ENCODE data around the gene PHACTR3.

PHACTR3 gene

DNA sequence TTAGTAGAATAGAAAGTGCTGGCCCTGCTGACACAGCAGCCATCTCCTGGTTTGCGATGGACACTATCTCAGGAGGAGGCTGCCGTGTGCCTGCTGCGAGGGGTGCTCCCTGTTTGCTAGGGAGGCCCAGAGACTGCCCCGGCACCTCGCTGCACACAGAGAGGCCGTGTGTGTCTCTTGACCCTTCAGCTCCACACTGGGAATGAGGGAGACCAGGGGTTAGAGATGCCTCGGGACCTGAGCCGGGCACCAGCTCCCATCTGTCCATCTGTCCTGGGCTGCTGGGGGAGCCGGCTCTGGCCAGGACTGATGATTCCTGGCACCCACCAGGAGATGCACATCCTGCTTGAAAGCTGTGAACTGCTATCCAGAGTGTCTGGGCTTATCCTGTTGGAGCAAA, 18.2 kb downstream of the PHACTR3 start:
- no peak for DNase-seq

DNA sequence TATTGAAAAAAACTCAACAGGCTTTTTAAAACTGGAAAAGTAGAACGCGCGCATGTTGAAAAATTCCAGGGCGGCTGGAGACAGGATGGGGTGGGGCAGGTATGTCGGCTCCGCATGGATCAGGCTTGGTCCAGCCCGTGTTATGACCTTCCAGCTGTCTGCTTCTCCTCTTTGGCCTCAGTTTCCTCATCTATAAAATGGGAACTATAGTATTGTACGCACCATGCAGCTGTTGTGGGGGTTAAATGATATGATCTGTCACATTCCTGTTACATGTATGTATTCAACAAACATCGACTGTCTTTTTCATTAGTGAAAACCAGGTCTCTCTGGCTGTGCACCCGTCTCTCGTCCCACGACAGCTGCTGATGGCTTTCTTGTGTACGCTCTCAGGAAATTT, 18.8 kb downstream of the PHACTR3 start:
- no peak for DNase-seq

DNA sequence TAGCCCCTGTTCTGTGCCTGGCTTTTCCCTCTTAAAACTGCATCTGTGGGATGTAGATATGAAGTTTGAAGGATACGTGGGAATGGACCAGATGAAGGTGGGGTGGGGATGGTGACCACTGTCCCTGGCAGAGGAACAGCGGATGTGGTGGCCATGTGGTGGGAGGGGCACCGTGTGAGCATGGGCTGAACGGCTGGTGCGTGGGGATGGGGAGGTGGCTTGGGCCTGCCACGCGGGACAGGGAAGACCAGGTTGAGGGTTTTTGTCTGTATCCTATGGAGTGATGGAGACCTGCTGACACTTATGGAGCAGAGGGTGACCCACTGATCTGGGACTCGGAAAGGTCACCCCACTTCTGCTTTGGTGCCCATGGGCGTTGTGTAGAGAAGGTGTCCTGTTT, 19.2 kb downstream of the PHACTR3 start:
- no peak for DNase-seq

DNA sequence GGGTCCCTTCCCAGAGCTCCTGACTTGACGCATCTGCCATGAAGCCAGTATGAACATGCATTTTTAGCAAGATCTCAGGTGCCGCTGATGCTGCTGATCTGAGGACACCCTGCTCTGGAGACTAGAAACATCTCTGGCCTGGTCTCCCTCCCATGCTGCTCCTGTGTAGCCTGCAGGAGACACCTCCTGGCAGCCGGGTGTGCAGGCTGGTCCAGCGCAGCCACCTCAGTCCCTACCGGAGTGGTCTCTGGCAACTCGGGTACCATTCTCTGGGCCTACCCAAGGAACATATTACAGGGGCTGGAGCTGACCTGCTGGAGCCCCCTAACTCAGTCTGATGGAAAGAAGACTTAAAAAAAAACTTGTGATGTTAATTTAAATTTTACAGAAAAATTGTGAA, 20.1 kb downstream of the PHACTR3 start:
- no peak for DNase-seq

DNA sequence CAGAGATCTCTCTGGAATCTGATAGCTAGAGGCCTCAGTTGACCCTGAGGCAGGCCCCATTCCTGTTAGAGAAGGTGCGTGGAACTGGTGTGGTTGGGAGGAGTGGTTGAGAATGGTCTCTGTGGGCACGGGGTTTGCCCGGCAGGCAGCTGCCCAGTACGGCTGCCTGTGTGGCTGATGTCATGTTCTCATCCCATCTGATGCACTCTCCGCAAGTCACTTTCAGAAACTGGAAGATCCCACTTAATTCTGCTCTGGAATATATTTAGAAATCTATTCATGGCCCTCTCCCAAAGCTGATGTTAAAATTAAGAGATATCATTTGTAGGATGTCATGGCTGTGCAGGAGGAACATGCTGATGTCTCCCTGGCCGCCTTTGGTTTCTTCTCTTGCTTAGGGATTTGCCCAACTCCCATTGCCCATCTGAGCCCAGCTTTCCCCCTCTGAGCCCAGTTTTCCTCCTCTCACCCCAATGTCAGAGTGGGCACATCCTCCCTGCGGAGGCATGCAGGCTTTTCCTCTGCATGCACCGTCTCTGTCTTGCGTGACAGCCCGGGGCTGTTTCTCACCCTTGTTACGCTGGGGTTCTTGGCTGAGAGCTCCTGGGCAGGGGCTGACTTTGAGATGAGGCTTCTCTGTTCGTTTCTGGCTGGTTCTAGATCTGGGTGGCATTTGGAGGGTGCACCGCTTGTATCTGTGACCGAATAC, 21.0 kb downstream of the PHACTR3 start:
- no peak for DNase-seq

DNA sequence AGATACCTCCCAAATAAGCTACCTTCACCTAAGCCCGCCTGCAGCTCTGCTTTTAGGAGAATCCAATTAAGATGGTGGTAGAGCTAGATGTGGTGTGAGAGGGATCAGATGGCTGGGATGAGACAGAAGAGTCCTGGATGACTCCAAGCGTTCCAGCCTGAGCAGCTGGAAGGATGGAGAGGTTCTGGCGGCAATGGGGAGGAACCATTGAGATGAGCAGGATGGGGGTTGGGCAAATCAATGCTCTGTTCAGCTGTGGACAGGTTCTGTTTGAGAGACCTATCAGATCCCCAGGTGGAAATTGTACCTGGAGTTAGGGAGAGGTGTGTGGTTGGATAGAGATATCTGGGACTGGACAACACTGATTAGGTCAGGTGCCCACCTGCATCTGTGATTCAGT, 23.0 kb downstream of the PHACTR3 start:
- DNase-seq = no peak

DNA sequence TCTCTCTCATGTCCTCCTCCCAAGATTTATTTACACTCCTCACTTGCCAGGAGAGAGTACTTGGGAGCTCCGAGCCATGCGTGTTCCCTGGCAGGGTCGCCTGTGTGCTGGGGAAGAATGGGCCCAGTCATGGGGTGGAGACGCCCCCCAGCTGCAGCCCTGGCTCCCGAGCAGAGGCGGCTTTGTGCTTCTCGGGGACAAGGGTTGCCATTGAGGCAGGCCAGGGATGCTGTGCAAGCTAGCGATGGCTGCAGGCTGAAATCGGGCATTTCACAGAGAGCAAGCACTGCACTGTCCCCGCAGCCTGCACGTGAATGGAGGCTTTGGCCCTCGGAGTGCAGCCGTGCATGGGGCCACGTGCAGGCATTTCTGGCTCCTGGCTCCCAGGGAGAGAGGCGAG, 23.8 kb downstream of the PHACTR3 start:
- no peak for DNase-seq

DNA sequence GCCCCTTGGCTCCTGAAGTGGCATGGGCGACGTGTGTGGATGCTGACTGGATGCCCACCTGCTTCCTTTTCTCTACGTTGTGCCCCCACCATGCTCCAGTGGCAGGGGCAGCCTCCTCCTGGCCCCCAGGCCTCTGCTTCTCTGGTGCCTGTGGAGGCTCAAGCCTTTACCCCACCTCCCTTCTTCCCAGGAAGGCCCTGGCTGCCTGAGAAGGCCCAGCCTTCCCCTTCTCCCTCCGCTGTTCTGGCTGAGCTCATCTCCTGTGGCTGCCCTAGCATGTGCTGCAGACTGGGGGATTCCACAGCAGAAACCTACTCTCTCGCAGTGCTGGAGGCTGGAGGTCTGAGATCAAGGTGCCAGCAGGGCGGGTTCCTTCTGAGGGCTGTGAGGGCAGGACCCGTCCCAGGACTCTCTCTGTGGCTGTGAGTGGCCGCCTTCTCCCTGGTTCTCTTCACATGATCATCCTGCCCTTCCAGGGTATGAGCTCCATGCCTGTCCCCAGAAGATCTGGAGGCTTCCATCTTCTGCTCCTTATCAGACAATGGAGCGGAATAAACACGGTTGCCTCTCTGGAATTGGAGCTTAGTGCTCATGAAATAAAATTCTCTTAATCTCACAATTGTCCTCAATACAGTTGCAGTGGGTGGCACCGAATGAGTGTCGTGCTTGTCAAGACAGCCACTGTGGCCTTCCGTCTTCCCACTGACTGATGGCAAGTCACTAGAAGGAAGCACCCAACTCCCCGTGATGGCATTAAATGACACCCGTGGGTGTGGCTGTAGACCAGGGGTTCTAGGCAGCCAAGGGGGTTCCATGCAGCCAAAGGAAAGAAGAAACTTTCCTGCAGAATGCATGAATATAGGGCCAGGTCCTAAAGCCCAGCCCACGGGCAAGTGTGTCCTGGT, 25.1 kb downstream of the PHACTR3 start:
- no peak for DNase-seq

DNA sequence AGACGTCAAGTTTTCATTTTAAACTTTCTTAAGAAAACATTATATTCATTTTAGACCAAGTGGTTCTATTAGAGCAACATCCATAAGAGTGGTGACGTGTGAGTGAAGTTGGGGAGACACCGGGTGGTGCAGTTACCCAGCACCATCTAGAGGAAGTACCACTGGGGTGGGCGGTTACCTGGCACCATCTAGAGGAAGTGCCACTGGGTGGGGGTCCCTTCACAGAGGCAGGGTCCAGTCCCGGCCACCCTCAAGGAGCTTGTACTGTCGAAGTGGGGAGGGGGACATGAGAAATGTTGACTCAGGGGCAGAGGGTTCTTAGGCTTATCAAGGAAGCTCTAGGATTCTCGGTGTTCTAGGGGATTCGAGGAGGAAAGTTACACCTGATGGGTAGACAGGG, 26.2 kb downstream of the PHACTR3 start:
- DNase-seq = no peak

DNA sequence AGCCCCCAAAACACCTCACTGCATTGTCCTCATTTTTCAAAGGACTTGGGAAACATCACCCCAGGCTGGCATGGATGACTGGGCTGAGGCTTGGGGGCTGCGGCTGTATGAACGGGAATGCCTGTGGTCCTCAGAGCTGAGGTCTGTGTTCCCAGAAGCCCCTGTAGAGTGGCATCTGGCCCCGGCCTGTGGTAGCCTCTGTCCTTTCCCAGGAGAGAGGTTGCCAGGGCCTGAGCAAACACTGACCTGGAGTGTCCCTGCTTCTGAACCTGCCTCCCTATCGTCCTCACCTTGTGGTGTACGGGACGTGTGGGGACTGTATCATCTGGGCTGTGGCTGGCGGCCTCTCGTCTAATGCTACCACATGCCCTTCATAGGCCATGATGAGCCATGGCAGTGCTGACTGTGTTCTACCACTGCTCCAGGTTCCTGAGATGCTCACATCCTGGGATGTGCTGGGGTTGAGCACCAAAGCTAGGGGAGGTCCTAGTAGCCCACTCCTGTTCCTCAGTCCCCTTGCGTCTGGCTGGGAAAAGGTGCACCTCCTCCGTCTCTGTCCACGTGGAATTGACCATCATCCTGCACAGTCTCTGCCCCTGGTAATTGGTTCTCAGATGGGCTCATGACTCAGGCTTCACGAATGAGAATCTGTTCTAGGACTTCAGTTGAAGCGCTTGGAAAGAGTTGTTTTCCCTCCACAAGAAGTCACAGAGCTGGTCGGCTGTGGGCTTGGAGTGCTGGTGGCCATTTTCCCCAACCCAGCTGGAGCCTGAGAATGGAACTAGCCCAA, 27.6 kb downstream of the PHACTR3 start:
- no peak for DNase-seq

DNA sequence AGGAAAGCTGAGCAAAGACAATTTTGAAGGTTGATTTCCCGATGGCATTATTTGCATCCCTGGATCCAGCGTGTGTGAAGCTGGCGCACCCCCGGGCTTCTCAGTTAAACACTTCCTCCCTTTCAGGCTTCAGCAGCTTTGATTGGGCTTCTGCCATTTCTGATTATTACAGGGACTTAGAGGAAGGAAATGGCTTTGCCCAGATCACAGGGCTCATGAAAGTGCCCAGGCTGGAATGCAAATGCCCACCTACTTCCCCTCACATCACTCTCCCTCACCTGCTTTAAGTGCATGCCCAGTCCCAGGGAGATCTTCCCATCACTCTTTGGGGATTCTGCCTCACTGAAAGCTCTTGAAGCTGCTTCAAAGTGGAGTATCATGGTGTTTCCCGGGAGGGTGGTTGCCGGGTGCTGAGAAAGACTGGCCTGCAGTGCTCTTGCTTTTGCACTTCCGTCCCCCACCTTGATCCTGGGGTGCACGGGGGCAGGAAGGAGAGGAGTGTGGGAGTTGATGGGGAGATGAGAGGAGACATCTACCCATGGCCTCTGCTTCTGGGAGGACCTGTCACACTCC, 28.3 kb downstream of the PHACTR3 start:
- no peak for DNase-seq

DNA sequence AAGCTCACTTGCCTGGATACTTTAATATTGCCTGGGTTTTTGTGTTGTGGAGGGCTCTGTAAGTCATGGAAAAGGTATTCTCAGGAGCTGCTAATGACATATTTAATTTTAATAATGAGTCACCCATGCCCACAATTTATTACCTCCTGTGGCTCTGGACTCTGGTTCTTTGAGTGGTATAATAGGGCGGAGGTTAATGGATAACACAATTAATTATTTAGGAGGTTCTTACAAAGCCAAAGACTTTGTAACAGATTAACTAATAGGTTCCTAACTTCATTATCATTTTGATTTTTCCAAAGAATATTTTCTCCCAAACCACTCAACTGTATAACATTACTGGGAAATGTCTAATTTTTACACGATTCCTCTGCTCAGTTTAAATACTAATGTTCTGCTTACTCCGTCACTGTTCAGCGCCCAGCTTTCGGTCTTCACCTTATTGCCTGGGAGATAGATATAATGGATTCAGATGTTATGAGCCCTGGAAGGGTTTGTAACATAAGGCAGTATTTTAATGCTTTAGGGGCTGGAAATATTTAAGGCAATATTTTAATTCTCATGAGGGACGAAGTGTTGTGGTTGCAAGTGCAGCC, 29.4 kb downstream of the PHACTR3 start:
- no peak for DNase-seq

DNA sequence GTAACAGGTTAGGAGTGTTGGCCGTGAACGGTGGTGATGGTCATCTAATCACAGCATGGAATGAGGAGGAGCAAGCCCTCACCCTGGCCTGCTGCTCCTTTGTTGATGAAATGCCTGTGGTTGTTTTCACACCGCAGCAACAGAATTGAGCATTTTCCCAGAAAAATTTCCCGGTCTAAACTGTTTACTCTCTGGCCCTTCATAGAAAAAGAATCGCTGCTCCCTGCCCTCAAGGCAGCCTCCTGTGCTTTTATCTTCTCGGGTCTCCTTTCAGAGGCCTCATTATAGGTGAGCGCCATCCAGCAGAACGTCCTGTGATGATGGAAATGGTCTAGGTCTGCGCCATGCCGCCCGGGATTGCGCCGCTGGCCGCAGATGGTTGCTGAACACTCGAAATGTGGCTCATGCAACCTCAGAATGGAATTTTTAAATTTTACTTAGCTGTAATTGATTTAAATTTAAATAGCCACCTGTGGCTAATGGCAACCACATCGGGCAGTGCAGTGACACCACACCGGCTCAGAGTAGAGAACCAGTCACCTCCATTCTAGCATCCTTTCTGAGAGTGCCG, 30.2 kb downstream of the PHACTR3 start:
- no peak for DNase-seq

DNA sequence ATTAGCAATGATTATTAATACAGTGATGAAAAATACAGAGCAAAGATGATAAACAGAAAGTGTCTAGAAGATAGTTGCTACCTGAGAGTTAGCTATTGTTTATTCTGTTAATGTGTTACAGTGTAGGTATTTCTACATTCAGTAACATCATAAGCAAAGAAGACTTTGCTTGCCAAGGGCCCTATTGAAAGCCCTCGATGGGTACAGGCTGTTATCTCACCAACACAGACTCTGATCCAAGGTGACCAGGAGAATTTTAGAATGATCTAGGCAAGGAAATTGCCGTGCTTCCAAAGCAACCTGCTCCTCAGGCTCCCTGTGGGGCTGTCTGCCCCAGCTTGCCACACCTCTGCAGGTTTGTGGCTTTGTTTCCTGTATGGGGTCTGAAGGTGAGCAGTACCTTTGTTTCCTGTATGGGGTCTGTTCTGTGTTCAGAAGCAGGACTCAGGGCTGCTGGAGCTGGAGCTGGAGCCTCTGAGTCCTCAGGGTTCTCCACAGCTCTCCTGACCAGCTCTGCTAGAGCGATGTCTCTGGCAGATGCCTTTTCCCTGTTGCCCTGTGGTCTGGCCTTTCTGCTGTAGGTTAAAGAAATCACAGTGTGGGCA, 32.5 kb downstream of the PHACTR3 start:
- no peak for DNase-seq

DNA sequence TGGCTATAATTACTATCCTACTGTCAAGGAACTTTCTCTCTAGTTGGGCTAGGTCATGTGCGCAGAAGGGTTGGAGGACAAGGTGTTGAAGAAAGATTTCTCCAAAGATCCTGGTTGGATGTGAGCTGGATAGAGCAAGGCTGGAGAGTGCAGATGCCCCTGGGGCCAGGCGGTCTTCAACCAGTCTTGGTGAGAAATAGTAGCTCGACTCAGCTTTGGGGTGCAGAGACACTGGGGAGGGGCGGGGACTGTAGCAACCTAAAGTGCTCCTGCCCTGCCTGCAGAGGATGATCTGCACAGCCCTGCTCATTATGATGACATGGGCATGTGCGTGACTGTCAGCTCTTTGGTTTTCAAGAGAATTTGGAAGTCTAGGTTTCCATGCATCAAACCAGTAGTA, 35.9 kb downstream of the PHACTR3 start:
- no peak for DNase-seq

DNA sequence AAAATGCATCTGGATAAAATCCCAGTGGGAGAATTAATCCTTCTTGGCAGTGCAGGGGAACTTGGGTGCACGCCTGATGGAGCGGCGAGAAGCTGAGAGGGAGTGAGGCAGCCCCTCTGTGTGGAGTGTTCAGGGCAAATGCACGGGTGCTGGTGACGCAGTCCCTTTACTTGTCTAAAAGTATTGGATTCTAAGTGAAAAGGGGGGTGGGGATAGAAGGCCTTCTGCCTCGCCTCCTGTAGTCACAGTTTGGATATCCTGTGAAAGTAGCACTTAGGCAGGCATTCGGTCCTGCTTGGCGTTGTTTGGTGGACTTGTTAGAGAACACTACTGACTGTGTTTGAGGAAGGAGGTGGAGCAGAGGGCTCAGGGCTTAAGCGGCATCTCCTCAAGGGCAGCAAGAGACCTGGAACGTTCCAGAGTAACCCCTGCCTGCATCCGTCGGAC, 39.3 kb downstream of the PHACTR3 start:
- DNase-seq = no peak

DNA sequence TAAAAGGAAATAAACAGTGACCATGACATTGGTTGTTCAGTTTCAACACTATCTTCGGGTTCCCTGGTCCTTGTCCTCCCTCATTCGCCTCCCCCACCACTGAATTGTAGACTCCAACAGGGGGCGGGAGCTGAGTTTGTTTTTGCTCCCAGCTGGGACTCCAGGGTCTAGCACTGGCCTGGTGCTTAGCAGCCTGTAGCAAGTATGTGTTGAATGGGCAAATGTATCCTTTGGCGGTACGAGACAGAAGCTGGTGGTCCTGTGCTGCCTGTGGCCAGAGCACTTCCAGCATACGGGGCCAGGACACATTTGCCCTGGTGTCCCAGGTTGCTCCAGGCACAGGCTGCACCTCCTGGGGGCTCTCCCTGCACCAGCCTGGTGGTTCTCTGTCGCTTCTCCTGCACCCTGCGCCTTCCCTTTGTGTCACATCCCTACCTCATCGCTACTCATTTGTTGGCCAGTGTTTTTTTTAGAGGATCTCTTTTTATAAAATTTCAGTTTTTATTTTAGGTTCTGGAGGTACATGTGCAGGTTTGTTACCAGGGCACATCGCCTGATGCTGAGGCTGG, 40.1 kb downstream of the PHACTR3 start:
- DNase-seq = no peak

DNA sequence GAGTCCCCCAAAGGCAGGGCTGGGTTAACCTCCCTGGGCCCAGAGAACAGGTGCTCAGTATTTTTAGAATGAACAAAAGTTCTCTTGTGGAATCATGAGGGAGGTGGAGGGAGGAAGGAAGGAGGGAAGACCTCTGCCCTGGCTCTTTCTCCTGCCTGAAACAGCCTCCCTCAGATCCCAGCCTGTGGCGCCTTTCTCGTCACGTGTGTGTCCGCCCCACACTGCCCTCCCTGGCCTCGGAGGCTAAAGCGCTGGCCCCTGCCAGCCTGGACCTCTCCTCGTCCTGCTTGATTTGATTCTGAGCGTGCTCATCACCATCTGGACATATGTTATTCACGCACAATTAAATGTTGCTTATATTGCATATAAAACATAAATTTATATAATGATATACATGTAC, 40.9 kb downstream of the PHACTR3 start:
- no peak for DNase-seq

DNA sequence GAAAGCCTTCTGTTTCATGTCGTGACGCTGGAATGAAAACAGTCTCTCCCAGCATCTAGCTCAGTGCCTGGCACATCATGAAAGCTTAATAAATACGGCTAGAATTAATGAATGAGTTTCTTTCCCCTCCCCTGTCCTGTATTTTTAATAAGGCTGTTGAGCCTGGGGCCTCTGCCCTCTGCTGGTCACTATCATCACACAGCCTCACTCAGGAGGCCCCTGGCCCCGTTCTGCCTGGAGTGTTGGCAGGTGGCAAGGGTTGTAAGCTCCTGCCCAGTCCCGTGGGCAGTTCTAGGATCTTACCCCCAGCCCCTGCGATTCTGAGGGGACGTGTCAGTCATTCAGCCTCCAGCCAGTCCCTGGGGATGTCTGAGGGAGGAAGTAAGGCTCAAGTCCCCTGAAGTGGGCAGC, 41.4 kb downstream of the PHACTR3 start:
- DNase-seq = no peak

DNA sequence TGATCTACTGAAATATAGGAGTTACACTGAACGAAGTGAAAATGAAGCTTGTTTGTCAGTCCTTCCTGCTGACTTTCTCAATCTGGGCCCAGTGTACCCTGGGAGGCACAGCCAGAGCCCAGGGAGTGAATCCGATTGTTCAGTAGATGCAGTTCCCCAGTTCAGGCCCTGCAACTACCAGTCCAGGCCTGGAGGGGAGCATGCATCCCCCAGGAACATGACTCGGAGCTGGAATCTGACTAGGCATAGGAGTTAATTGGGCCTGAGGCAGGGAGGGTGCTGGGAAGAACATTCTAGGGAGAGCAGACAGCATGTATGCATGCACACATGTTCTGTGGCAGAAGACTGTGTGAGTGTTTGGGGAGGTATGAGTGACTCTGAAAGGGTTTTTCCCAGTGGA, 42.1 kb downstream of the PHACTR3 start:
- no peak for DNase-seq

DNA sequence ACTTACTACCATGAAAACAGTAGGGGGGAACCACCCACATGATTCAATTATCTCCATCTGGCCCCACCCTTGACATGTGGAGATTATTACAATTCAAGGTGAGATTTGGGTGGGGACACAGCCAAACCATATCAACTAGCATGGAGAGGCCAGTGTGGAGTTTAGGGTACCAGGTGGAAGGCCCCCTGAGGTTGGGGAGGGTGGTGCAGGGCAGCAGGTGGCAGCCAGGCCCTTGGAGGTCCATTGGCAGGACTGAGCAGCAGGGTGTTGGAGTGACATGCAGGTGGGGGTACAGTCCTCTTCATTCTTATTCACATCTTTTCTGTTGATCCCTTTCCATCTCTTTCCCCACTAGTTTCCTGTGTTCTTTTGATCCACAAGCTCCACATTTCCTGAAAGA, 42.9 kb downstream of the PHACTR3 start:
- DNase-seq = no peak
